Right renal pelvis (tissue), 4 donors: Measurements from ENCODE around the gene OBI1. TPM values are rescaled to one million over a fixed set of nuclear protein-coding genes. Genes with fewer than 3 reads are reported as not detected.

Source experiments
- DNase-seq, 4 donors: peaks; one replicate each; pipeline ENCODE4 v3.0.0-alpha.2; 2013; ENCODE audit warnings: low read depth in 4 of 4, low spot score in 3 of 4, missing footprints in 1 of 4
- polyA plus RNA-seq, 4 donors: library from polyadenylated mRNA; unstranded; fragments of 120-200 nt; gene quantifications; one replicate each; pipeline ENCODE4 v1.2.1, GENCODE V29; 2013; ENCODE audit not compliant: insufficient read length in 4 of 4

Gene OBI1
- polyA plus RNA-seq, 4 donors = 19.8 to 27.2 (median 26.0) TPM

DNA sequence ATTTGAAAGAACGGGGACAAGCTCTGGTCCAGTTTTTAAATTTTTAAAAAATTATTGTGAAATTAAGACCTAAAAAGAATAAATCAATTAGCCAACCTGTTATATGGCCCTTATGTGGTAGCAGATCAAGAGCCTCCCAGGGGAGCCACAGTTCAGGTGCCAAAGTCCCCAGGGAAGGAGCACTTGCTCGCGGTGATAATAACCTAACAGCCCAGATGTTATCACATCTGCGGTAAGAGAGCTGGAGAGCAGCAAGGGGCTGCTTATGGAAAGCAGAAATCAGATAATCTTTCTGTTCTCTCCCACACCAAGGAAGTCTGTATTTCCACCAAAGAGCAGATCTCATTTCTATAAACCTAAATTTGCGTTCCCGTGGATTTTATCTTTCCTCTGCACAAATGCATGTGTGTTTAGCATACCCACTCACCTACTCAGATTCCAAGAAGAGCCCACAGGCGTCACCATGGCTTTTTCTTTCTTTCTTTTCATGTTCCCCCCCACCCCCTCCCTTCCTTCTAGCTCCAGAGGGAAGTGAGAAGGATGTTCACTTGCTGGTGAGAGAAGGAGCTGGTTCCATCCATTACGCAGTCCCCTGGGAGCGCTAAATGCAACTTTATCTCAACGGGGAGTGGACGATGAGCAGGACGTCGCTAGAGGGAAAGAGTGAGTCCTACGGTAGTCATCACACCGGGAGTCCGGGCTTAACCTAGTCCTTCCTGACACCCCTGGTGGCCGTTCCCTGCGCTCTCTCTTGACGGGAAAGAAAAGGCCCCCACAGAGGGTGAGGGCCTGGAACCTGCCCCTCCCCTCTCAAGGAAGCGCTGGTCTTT lies 54.0 kb downstream of the OBI1 start:
- DNase-seq = no peak

DNA sequence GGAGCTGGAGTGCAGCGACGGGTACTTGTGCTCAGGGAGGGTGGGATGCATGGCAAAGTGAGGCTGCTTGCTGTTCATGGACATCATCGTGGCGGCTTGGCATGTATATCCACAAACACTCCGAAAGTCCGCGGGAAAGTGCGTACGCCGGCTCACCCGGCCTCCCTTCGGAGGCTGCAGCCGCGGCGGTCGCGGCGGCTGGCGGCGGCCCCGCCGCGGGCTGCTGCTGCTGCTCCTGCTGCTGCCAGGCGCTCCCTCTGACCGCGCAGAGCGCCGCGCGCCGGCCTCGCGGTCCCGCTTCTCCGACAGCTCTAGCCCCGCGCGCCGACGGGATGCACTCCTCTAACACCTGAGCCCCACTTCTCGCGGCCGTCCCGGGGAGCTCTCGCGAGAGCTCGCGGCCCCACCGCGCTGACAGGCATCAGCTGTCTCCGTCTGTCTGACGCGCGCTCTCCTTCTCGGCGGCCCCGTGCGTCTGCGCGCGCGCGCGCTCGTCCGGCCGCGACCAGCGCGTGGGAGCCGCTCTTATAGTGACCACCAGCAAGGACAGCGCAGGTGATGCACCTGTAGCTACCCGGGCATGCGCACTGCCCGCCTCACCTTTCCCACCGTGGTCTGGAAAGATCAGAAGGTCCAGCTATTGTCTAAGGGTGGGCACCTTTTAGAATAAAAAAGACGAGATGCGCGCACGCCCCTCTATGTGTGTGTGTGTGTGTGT lies 55.6 kb downstream of the OBI1 start, which contains the start of gene POU4F1:
Gene POU4F1 (minus strand): TSS at position 313 of the 718 bp plus-strand sequence. CDS start 226 bp downstream, at position 87.
- no peak for DNase-seq

DNA sequence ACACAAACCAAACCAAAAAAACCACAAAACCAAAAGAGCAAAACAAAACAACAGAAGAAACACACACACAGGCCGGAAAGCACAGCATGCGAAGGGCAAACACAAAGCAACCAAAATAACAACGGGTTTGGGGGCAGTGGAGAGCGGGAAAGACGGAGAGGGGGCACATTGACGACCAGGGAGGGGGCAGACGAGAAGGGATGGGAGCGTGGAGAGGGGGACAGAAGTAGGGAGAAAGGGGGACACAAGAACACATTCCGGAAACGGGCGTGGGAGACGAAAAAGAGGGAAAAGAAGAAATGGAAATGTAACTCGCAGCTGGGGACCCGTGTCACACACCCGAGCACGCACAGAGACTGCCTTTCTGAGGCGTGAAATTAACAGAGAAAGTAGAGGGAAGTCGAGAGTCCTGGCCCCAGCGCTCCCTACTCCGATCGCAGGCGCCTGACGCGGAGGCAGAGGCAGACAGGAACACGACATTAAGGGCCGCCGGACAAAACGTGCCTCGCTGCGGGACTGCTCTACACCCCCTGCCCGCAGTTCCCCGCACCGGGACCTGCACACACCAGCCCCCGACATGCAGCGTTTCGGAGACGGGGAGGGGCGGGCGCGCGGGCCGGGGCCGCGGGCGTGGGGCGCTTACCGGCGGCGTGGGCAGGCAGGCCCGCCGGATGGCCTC lies 56.3 kb downstream of the OBI1 start:
- no peak for DNase-seq

DNA sequence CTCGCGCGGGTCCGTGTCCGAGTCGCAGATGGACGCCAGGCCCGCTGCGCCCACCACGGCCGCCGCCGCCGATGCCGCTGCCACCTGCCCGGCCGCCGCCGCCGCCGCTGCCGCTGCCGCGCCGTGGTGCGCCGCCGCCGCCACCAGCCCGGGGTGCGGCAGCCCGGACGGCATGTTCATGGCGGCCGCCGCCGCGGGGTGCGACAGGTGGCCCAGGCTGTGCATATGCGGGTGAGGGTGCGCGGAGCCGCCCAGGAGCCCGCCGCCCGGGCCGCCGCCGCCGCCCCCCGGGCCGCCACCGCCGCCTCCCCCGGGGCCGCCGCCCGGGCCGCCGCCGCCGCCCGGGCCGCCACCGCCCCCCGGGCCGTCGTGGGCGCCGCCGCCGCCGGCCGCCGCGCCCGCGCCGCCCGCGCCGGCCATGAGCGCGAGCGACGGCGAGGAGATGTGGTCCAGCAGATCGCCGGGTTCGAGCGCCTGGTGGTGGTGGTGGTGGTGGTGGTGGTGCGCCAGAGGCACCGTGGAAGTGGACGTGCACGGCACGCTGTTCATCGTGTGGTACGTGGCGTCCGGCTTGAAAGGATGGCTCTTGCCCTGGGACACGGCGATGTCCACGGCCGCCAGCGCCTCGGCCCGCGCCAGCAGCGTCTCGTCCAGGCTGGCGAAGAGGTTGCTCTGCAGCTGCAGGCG lies 56.9 kb downstream of the OBI1 start:
- DNase-seq = no peak

DNA sequence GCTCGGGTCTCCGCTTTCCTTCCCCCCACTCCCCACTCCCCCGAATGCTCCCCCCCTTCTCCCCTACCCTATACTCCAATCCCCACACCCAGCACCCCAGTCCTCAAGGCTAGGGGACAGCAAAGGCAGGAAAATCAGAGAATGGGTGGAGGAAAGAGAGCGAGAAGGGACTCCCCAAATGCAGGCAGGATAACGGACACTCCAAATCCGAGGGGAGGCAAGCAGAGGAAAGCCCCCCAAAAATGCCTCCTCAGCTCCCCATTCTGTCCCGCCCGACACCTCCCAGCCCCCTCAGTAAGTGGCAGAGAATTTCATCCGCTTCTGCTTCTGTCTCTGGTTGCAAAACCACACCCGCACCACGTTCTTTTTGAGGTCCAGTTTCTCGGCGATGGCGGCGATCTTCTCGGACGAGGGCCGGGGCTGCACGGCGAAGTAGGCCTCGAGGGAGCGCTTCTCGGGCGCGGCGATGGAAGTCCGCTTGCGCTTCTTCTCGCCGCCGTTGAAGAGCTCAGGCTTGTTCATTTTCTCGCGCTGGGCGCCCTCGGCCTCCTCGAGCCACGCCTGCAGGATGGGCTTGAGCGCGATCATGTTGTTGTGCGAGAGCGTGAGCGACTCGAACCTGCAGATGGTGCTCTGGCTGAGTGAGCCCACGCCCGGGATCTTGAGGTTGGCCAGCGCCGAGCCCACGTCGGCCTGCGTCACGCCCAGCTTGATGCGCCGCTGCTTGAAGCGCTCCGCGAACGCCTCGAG lies 57.7 kb downstream of the OBI1 start:
- DNase-seq = no peak

DNA sequence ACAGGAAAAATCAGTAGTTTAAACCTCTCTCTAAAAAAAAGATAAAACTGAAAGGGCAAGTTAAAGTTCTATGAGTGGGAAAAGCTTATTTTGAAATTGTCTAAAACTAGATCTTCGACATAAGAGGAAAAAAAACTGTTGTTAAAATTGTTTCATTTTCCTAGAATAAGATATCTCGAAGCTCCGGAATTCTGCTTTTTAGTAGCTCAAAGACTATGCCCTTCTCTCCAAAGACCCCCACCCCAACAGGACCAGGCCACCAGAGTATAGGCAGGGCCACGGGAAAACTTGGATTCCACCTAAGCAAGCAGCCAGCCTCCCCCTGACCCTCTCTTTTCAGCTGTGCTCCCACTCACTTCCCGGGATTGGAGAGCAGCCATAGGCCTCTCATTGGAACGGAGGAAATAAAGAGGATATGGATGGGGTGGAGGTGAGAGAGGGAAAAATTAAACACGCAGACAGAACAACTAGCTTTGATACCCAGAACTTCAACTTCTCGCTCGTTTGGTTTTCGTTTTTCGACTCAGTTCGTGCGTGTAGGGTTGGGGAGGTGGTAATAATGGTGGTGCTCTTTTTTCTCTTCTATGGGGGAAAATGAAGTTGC lies 58.6 kb downstream of the OBI1 start:
- DNase-seq = no peak

DNA sequence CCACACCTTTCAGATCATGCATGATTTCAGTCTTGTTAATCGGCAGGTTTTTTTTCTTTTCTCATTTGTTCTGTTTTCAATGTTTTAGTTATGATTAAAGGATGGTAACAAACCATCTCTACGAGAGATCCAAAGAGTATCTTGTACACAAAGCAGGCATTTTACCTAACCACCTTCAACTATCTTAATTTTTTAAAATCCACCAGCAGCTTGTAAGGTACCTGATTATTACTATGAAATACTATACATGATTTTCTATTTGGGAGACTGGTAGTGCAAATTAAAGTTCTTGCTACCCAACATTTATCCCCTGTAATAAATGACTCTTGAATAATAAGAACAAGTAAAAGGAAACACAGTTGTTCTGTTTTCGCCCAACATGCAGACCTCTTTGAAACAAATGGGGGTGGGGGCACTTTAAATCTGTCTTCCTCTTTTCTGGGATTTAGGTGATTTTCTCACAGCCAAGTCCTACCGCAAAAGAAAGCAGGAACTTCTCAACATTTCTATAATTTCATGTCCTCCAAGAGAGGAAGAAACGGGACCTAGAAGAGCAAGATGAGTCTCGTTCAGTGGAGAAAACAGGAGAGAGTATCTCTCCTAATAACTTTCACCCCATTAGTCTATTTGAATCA lies 59.2 kb downstream of the OBI1 start:
- DNase-seq = no peak

DNA sequence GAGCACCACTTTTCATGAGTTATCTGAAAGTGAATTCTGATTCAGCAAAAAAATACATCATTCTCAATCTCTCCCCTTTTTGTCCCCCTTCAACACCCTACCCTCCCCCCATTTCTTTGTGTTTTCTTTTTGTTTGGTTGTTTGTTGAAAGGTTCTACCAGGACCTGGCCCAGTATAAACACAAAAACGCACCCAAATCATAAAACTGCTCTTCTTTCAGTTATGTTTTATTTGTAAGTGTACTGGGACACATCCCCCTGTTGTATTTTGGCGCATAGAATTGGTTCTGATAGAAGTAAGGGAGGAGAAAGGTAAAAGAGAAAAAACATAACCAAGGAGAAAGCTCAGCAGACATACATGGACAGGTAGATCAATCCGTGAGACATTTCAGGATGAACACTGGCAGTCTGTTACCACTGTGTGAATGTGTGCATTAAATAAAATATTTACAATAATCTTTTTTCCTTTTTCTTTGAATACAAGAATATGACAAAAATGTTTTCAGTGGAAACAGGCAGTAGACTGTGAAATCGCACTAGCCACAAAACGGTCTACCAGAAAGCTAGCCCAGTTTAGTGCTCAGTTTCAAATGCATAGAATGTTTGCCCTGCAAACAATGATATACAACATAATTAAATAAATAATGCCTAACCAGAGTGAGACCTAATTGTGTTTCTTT lies 59.9 kb downstream of the OBI1 start:
- no peak for DNase-seq

DNA sequence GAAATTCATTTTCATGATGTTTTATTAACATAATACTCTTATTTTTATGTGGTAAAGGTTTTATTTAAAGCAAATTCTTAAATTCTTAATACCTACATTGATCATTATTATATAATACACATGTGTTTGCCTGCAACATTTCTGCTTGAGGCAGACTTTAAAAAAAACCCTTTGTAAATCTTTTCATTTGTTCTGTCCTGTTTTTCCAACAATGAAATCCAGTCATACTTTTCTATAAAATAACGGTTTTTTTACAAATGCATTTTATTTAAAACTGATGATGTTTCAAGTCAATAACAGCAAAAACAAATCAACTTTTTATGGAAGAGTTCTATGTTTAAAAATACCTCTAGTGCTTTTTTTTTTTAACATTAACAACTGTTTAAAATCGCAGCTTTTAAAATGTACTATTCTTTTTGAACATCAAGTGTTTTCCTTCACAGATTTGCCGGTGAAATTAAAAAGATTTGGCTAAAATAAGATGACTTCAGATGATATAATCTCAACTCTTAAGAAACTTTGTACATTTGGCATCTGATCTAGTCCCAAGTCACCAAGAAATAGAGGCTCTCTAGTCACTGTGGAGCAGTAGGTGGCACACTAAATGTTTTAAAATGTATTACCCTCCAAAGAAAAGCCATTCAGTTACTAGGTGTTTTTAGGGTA lies 60.7 kb downstream of the OBI1 start:
- no peak for DNase-seq

DNA sequence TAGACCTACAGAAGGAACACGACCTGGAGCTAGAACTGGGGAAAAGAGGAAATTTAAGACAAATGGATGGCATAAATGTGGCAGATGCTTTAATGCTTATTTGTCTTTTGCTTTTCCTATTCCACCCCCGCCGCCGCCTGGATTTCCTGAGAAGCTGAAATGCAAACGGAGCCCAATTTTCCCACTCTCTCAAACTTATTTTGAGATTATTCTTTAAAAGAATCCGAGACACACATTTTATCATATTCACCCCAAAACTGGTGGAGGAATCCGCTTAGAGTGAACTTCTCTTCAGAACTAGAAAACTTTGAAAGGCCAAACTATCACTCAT lies 61.4 kb downstream of the OBI1 start:
- no peak for DNase-seq

DNA sequence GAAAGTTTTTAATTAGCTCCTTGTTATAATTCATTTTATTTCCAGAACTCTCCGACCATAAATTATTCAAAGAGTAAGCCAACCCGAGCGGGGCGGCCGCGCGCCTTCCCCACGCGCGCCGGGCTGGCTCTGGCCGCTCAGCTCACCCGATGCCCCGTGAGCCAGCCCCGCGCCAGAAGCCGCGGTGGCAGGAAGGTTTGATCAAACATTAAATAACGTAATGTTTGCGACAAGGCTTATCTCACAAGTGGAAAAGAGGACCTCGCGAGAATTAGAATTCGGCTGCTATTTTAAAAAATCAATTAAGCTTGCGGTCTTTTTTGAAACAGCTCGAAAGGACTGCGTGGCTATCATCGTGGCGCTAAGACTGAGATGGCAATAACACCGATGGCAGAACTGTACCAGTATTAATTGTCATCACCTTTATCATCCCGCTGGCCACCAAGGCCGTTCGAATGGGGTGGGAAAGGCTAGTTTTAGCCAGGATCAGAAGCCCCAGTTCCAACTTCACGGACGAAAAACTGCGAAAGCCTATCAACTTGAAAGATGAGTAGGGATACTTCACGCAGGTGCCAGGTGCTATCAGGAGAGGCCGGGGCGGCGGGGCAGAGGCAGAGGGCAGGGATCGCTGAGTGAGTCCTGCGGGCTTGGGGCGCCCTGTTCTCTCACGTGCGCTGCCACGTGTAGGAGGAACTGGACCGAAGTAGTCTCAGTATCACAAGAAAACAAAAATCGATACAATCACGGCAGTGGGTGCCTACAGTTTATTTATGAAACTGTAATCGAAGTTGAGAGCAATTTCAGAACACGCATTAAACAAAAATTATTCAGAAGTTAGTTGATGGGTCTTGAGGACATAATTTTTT lies 62.0 kb downstream of the OBI1 start:
- no peak for DNase-seq

DNA sequence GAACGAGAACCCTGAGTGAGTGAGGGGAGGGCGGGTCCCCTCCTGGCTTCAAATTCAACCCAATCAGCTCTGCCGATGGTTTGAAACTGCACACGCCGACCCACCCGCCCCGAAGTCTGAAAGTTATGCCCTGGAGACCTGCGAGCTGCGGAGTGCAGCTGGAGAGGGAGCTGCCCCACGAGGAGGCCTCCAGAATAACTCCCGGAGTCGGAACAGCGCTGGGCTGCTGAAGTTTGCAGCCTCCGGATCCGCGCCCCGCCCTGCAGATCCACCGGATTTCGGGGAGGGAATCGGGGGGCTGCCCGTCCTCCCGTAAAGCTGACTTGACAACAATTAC lies 62.6 kb downstream of the OBI1 start:
- DNase-seq = no peak

DNA sequence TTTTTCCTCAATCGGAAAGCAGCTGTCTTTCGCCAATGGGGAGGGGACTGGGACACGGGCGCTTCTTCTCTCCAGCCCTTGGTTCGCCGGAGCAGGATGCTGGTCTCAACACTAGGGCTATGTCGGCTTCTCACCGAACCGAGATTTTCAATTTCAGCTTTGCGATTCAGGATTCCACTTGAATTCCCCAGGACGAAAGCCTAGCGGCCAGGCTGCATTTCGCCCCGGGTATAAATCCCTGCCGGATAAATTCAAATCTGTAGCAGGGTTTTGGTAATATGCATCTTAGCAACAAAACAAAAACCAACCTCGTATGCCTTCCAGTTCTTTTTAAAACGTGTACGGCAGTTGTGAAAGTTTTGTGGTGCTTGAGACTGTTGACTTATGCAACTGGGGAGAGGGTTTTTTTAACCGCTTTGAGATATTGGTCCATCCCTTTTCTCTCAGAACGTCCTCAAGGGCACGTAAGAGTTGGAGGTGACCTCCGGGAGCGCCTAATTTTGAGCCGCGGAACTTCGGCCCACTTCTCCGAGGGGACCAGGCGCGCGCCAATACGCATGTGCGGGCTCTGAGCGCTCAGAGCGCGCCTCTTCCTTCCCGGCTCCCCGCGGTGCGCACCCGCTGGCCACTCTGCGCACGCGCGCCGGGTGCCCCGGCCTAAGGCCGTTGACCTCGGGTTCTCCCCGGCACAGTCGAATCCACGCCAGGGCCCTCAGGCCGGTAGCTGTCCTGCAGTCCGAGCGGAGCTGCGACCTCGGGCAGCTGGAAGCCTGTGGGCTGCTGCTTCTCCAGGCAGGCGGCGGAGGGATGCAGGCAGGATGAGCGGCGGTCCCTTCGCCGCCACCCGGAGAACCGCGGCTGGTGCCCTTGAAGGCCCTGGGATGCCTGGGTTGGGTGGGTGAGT lies 63.2 kb downstream of the OBI1 start:
- no peak for DNase-seq

DNA sequence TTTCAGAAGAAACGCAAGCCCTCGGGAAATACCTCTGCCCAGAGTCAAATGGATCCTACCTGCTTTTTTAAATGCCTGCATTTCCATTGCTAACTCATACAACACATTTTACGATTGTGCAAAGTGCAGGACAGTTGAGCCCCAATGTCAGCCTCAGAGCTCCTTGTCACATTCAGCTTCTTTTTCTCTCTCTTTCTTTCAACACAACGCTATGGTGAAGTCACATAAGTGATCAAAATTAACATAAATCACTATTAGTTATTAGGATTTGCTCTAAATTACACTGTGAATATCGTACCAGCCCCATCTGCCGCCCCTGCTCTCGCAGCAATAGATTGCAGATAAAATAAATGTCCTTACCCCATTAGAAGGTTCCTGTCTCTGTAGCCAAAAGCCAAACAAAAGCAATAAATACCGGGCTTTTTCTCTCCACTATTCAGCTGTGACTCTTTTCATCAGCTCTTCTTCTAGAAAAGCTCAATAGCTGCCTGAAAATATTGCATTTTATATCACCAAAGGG lies 64.4 kb downstream of the OBI1 start:
- DNase-seq = no peak

DNA sequence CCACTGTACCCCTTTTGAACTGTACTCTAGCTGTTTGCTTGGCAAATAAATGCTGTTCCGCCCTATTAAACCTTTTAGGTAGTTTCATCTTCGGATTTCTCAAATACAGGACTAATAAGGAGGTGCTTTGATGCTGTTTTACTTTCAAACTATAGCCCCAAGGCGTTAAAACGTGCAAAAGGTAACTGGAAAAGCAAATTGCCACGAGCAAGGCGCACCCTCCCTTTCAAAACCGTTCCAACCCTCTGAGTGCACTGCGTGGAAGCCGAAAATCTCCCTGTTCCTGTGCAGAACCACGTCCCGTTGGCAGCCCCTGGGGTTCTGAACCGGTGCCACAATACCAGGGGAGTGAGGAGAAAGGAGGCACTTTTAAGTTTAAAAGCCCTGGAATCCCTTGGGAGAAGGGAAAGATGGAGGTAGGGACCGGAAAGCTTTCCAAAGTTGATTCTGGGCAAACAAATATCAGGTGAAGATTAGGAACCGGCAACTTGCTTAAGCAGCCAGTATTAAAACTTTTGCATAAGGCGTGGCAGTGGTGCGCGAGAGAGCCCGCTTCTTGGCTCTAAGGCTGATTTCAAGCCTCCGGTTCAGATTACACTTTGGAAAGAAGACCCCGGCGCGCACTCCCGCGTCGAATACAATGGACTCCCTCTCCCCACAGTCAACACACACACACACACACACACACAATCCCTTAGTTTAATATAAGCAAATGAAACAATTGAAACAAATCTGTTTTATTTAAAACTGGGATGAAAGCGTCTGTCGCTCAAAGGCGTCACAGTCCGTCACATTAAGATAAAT lies 65.1 kb downstream of the OBI1 start:
- DNase-seq = no peak
